ENCODE results near the gene KAZN.
A peak's percentile ranks its signal among the peaks of the same experiment; 100 is the strongest.

Gene KAZN

GRCh38 chr1:14944471-14944985, 346.0 kb downstream of the KAZN start:
- no peak for DNase-seq (ENCODE audit: low read depth)
- in situ Hi-C loops (cut with HindIII; ENCODE audit: low sequenced_read_pairs): no loop called here
- TF ChIP-seq CTCF (IDR thresholded peaks at IDR 0.05; ENCODE audit: low read depth, low read length, missing control alignments): no peak
- H3K4me3 ChIP-seq (ENCODE audit: low read depth, low read length): no peak overlapping the region

DNA sequence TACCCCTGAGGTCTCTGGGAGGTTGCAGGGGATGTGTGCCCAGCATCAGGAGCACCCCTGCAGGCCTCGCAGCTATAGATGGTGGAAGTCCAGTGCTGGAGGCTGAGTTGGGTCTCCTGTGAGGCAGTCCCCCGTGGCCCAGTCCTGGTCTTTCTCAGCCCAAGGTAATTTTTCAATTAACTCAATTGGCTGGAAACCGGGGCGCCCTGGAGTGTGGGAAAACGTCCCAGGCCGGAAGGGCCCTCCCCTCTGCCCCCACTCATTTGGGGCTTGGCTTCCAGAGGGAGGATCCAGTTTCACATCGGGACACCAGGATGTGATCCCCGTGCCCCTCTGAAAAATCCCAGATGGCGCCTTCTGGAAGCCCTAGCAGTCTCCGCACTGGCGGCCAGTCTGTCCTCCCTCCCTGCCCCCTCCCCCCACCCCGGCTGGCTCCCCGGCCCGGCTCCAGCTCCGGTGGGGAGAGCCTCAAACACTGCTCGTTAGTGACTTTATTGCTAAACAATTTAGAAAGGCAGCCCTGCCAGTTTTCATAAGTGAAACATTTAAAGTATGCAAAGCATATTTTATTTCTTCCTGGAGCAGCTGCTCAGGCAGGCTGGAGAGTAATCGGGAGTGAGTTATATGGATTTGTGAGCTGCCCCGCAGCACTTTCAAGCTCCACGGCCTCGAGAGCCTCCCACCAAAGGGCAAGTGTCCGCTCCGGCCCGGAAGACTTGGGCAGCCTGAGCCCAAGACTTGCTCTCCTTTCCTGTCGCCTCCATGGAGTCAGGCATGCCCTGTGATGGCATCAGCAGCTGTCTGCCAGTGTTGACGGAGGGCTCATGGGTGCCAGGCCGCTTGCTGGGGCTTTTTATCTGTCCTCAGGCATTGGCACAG, 346.9 kb downstream of the KAZN start:
- H3K4me3 ChIP-seq (ENCODE audit: low read depth, low read length): peak overlapping the region; percentile 23
- in situ Hi-C loops (cut with HindIII; ENCODE audit: low sequenced_read_pairs): no loop called here
- no peak for TF ChIP-seq CTCF (IDR thresholded peaks at IDR 0.05; ENCODE audit: low read depth, low read length, missing control alignments)
- DNase-seq (ENCODE audit: low read depth): peak; percentile 81

- H3K4me3 ChIP-seq (ENCODE audit: low read depth, low read length): peak overlapping the region; percentile 23
- in situ Hi-C loops (cut with HindIII; ENCODE audit: low sequenced_read_pairs): no loop called here
- DNase-seq (ENCODE audit: low read depth): no peak
- TF ChIP-seq CTCF (IDR thresholded peaks at IDR 0.05; ENCODE audit: low read depth, low read length, missing control alignments): no peak
Measured at GRCh38 chr1:14946011-14946359, 347.5 kb downstream of the KAZN start.

- TF ChIP-seq CTCF (IDR thresholded peaks at IDR 0.05; ENCODE audit: low read depth, low read length, missing control alignments): no peak
- in situ Hi-C loops (cut with HindIII; ENCODE audit: low sequenced_read_pairs): no loop called here
- no peak for DNase-seq (ENCODE audit: low read depth)
- H3K4me3 ChIP-seq (ENCODE audit: low read depth, low read length): peak overlapping the region; percentile 12
Measured at GRCh38 chr1:14946684-14947238, 348.3 kb downstream of the KAZN start.

DNA sequence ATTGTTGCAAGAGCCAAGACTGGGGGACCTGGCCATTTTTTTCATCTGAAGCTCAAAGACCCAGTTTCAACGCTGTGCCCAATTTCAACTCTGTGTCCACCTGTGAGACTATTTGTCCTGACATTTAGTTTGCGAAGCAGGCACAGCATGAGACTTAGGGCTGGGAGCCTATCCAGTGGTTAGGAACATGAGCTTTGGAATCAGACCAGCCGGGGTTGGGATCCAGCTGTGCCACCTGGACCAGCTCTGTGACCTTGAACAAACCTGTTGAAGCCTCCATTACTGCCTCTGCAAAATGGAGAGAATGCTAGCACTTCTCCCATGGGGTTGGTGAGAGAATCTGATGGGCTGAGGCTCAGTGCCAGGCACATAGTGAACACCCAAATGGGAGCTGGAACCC, 348.9 kb downstream of the KAZN start:
- no peak for DNase-seq (ENCODE audit: low read depth)
- no peak for TF ChIP-seq CTCF (IDR thresholded peaks at IDR 0.05; ENCODE audit: low read depth, low read length, missing control alignments)
- H3K4me3 ChIP-seq (ENCODE audit: low read depth, low read length): no peak overlapping the region
- in situ Hi-C loops (cut with HindIII; ENCODE audit: low sequenced_read_pairs): no loop called here

- in situ Hi-C loops (cut with HindIII; ENCODE audit: low sequenced_read_pairs): no loop called here
- no peak for DNase-seq (ENCODE audit: low read depth)
- TF ChIP-seq CTCF (IDR thresholded peaks at IDR 0.05; ENCODE audit: low read depth, low read length, missing control alignments): no peak
- H3K4me3 ChIP-seq (ENCODE audit: low read depth, low read length): no peak overlapping the region
Measured at GRCh38 chr1:14948112-14948652, 349.7 kb downstream of the KAZN start.

Data from astrocyte of the cerebellum (primary cell).